Left forelimb (tissue), 1 donor: ENCODE results near the gene SLC25A44.

Source experiments
- DNase-seq: peaks from one replicate; pipeline ENCODE4 v3.0.0-alpha.2; 2018; ENCODE audit warnings: low spot score

The SLC25A44 gene

GRCh38 chr1:156241311-156241811, 47.5 kb downstream of the SLC25A44 start:
- no peak for DNase-seq

- DNase-seq: no peak
Measured at GRCh38 chr1:156241926-156242325, 48.0 kb downstream of the SLC25A44 start, which contains the start of gene BGLAP. Gene BGLAP, plus strand, starts transcription at chr1:156242184. Its CDS starts 48 bp downstream, at chr1:156242232.

GRCh38 chr1:156242738-156243137, 48.8 kb downstream of the SLC25A44 start:
- DNase-seq: no peak

GRCh38 chr1:156244126-156244525, 50.2 kb downstream of the SLC25A44 start:
- DNase-seq: no peak

- no peak for DNase-seq
Measured at GRCh38 chr1:156244712-156245111, 50.8 kb downstream of the SLC25A44 start.

- DNase-seq: no peak
Measured at GRCh38 chr1:156245451-156246232, 51.7 kb downstream of the SLC25A44 start.

- DNase-seq: no peak
Measured at GRCh38 chr1:156246241-156246780, 52.4 kb downstream of the SLC25A44 start.

- no peak for DNase-seq
Measured at GRCh38 chr1:156246781-156247459, 53.0 kb downstream of the SLC25A44 start.

- DNase-seq: no peak
Measured at GRCh38 chr1:156247460-156248322, 53.8 kb downstream of the SLC25A44 start, which contains the start of gene PAQR6. Gene PAQR6, minus strand, starts transcription at chr1:156248056. Its CDS starts 1,325 bp downstream, at chr1:156246731.

GRCh38 chr1:156248323-156248683, 54.4 kb downstream of the SLC25A44 start:
- DNase-seq: no peak

GRCh38 chr1:156249593-156249992, 55.7 kb downstream of the SLC25A44 start:
- DNase-seq: no peak

- DNase-seq: no peak
Measured at GRCh38 chr1:156251527-156251926, 57.6 kb downstream of the SLC25A44 start.

GRCh38 chr1:156253634-156254033, 59.7 kb downstream of the SLC25A44 start:
- no peak for DNase-seq

GRCh38 chr1:156257711-156258110, 63.8 kb downstream of the SLC25A44 start:
- DNase-seq: no peak

- DNase-seq: no peak
Measured at GRCh38 chr1:156258859-156259258, 65.0 kb downstream of the SLC25A44 start.

- no peak for DNase-seq
Measured at GRCh38 chr1:156259805-156260204, 65.9 kb downstream of the SLC25A44 start.

GRCh38 chr1:156260896-156261295, 67.0 kb downstream of the SLC25A44 start:
- no peak for DNase-seq
